GM19328 (cell line): ENCODE results near the gene RBMS1.

ENCODE experiments used
- ATAC-seq: cut with Tn5 transposase; IDR thresholded peaks from one replicate; pipeline ENCODE4 v1.9.1; 2021; ENCODE audit warnings: mild to moderate bottlenecking, moderate library complexity; ENCODE audit not compliant: unreplicated experiment

Gene RBMS1

GRCh38 chr2:160258492-160258805, 235.2 kb downstream of the RBMS1 start:
- no peak for ATAC-seq

- ATAC-seq = no peak
These were observed 235.7 kb downstream of the RBMS1 start for GRCh38 chr2:160257743-160258491.

GRCh38 chr2:160257041-160257742, 236.4 kb downstream of the RBMS1 start:
- no peak for ATAC-seq

GRCh38 chr2:160256507-160256906, 237.1 kb downstream of the RBMS1 start:
- no peak for ATAC-seq

GRCh38 chr2:160255408-160255807, 238.2 kb downstream of the RBMS1 start:
- no peak for ATAC-seq

- no peak for ATAC-seq
These were observed 239.3 kb downstream of the RBMS1 start for GRCh38 chr2:160254189-160254762.

- ATAC-seq = no peak
These were observed 240.0 kb downstream of the RBMS1 start for GRCh38 chr2:160253440-160254188.

- ATAC-seq = no peak
These were observed 240.7 kb downstream of the RBMS1 start for GRCh38 chr2:160252900-160253299.

GRCh38 chr2:160252278-160252887, 241.2 kb downstream of the RBMS1 start:
- no peak for ATAC-seq

- ATAC-seq = no peak
These were observed 242.0 kb downstream of the RBMS1 start for GRCh38 chr2:160251569-160251968.

GRCh38 chr2:160249876-160250275, 243.7 kb downstream of the RBMS1 start:
- ATAC-seq = no peak

GRCh38 chr2:160247296-160248035, 246.1 kb downstream of the RBMS1 start:
- ATAC-seq = no peak

- no peak for ATAC-seq
These were observed 247.3 kb downstream of the RBMS1 start for GRCh38 chr2:160246356-160246755.

GRCh38 chr2:160245614-160246155, 247.9 kb downstream of the RBMS1 start:
- no peak for ATAC-seq

- ATAC-seq = no peak
These were observed 250.6 kb downstream of the RBMS1 start for GRCh38 chr2:160242893-160243564.

- ATAC-seq = no peak
These were observed 252.1 kb downstream of the RBMS1 start for GRCh38 chr2:160241251-160242137.

- no peak for ATAC-seq
These were observed 254.2 kb downstream of the RBMS1 start for GRCh38 chr2:160239436-160239835.

- no peak for ATAC-seq
These were observed 255.2 kb downstream of the RBMS1 start for GRCh38 chr2:160238392-160238791.
